AG20443 (cell line): ENCODE measurements around the gene GPR179.

Experiments used
- DNase-seq: peaks from one replicate; pipeline ENCODE4 v3.0.0; 2012; ENCODE audit warnings: low spot score, mixed read lengths

Gene GPR179

GRCh38 chr17:38342886-38343607, 709 bp downstream of the GPR179 start:
- no peak for DNase-seq

GRCh38 chr17:38341035-38341721, 2.6 kb downstream of the GPR179 start:
- DNase-seq: peak; percentile 43

GRCh38 chr17:38339891-38340290, 3.9 kb downstream of the GPR179 start:
- no peak for DNase-seq

GRCh38 chr17:38338535-38338934, 5.2 kb downstream of the GPR179 start:
- DNase-seq: no peak

- no peak for DNase-seq
Measured at GRCh38 chr17:38338053-38338452, 5.7 kb downstream of the GPR179 start.

- DNase-seq: no peak
Measured at GRCh38 chr17:38336838-38337237, 6.9 kb downstream of the GPR179 start.

GRCh38 chr17:38334480-38335364, 9.0 kb downstream of the GPR179 start:
- DNase-seq: no peak

GRCh38 chr17:38333635-38334295, 10.0 kb downstream of the GPR179 start:
- peak; percentile 58 for DNase-seq

GRCh38 chr17:38332735-38333134, 11.0 kb downstream of the GPR179 start:
- no peak for DNase-seq

- DNase-seq: no peak
Measured at GRCh38 chr17:38330941-38331411, 12.8 kb downstream of the GPR179 start.

GRCh38 chr17:38329808-38330730, 13.7 kb downstream of the GPR179 start:
- no peak for DNase-seq

GRCh38 chr17:38329284-38329683, 14.5 kb downstream of the GPR179 start:
- no peak for DNase-seq

- no peak for DNase-seq
Measured at GRCh38 chr17:38328620-38329019, 15.1 kb downstream of the GPR179 start.

GRCh38 chr17:38327936-38328335, 15.8 kb downstream of the GPR179 start:
- no peak for DNase-seq

- DNase-seq: no peak
Measured at GRCh38 chr17:38326996-38327792, 16.6 kb downstream of the GPR179 start.

GRCh38 chr17:38325221-38325851, 18.4 kb downstream of the GPR179 start:
- DNase-seq: no peak

- DNase-seq: no peak
Measured at GRCh38 chr17:38324772-38325171, 19.0 kb downstream of the GPR179 start.

GRCh38 chr17:38324141-38324697, 19.5 kb downstream of the GPR179 start:
- no peak for DNase-seq

- DNase-seq: no peak
Measured at GRCh38 chr17:38322897-38323296, 20.9 kb downstream of the GPR179 start.
